Panc1 (cell line): ENCODE data around the gene SLCO4C1. TPM values are rescaled to one million over a fixed set of nuclear protein-coding genes. Genes with fewer than 3 reads are reported as not detected.

Experiments used
- ATAC-seq: fragments of 200-7000 bp; cut with Tn5 transposase; 2 replicates; pipeline ENCODE4 v1.9.1; 2020; ENCODE audit warnings: mild to moderate bottlenecking, moderate library complexity
- BruUV-seq: library from RNA; stranded (reverse); fragments of 400-500 nt; replicated peaks from 2 replicates; lab custom pipeline; 2021; lab: Mats Ljungman, UMichigan
- CTCF ChIA-PET: fragments of 300-600 bp; sonication (Branson Sonifier 250); formaldehyde crosslinking; loops from one replicate; lab custom pipeline; 2022; ENCODE audit warnings: antibody characterized with exemption; lab: Charles Lee
- POLR2A ChIA-PET: fragments of 300-600 bp; sonication (Branson Sonifier 250); formaldehyde crosslinking; loops from one replicate; lab custom pipeline; 2022; ENCODE audit warnings: antibody characterized with exemption; lab: Charles Lee
- DNase-seq: peaks from one replicate; pipeline ENCODE4 v3.0.0-alpha.2; 2010; ENCODE audit warnings: low read depth, low spot score
- H3K27ac ChIP-seq: 2 replicates; pipeline ENCODE4 v1.5.1; 2011; ENCODE audit warnings: mild to moderate bottlenecking, low read length, inconsistent platforms
- H3K27me3 ChIP-seq: fragments of 200-500 bp; sonication (Bioruptor generic); 2 replicates; pipeline ENCODE4 v1.6.0; 2014; ENCODE audit warnings: low read length, inconsistent platforms; ENCODE audit not compliant: control insufficient read depth, insufficient read depth
- H3K36me3 ChIP-seq: fragments of 200-500 bp; sonication (Bioruptor generic); 2 replicates; pipeline ENCODE4 v1.5.1; 2014; ENCODE audit warnings: inconsistent platforms, mild to moderate bottlenecking, low read length, moderate library complexity; ENCODE audit not compliant: control insufficient read depth, insufficient read depth
- H3K4me1 ChIP-seq: 2 replicates; pipeline ENCODE4 v1.5.1; 2011; ENCODE audit warnings: inconsistent platforms, mild to moderate bottlenecking, low read length, moderate library complexity; ENCODE audit not compliant: control insufficient read depth, insufficient read depth
- H3K4me3 ChIP-seq, 2 experiments: 2 replicates each; pipeline ENCODE4 v1.5.1; 2011 to 2012; ENCODE audit warnings: low read depth in 2 of 2, low read length in 2 of 2, mild to moderate bottlenecking in 2 of 2, inconsistent platforms in 1 of 2, moderate library complexity in 1 of 2
- H3K9me3 ChIP-seq: fragments of 200-500 bp; sonication (Bioruptor generic); 2 replicates; pipeline ENCODE4 v1.5.1; 2014; ENCODE audit warnings: low read depth, mild to moderate bottlenecking, inconsistent platforms, low read length, moderate library complexity; ENCODE audit not compliant: control insufficient read depth, insufficient read depth
- POLR2AphosphoS5 ChIP-seq: IDR thresholded peaks from 2 replicates; pipeline ENCODE4 v1.6.1; 2012; ENCODE audit warnings: mild to moderate bottlenecking, low read depth, low read length, moderate library complexity
- REST ChIP-seq, 2 experiments: IDR thresholded peaks; 2 replicates each; pipeline ENCODE4 v1.6.1; 2011 to 2012; ENCODE audit warnings: low read depth in 2 of 2, control low read depth in 1 of 2, low read length in 1 of 2, mild to moderate bottlenecking in 1 of 2, moderate library complexity in 1 of 2; ENCODE audit not compliant: insufficient read depth in 1 of 2
- SIN3A ChIP-seq: IDR thresholded peaks from 2 replicates; pipeline ENCODE4 v1.6.1; 2012; ENCODE audit warnings: low read depth, mild to moderate bottlenecking, low read length, moderate library complexity, borderline replicate concordance; ENCODE audit not compliant: insufficient read depth
- TCF7L2 ChIP-seq: IDR thresholded peaks from 2 replicates; pipeline ENCODE4 v1.6.1; 2011; ENCODE audit warnings: mild to moderate bottlenecking, low read depth, low read length, inconsistent platforms
- in situ Hi-C: cut with HindIII; loops from 2 replicates; pipeline ENCODE4 v1.10.0; 2016; ENCODE audit warnings: low sequenced_read_pairs, low pct_unique_long_range_greater_than_20kb
- intact Hi-C: fragments of 100-400 bp; cut with micrococcal nuclease; formaldehyde crosslinking; loops from one replicate; pipeline ENCODE4 v1.10.0; 2022; ENCODE audit not compliant: unreplicated experiment
- total RNA-seq: library from RNA; stranded (reverse); gene quantifications from one replicate; pipeline ENCODE4 v1.2.1, GENCODE V29; 2021; ENCODE audit not compliant: unreplicated experiment
- TF ChIP-seq, protein P1 (sequence below): fragments of 450-650 bp; IDR thresholded peaks from 2 replicates; pipeline ENCODE4 v1.5.1; 2017; ENCODE audit warnings: mild to moderate bottlenecking

The SLCO4C1 gene
- total RNA-seq, 1 experiment from 2014 or later = 0.90 TPM

GRCh38 chr5:102221949-102222348 is 74.1 kb downstream of the SLCO4C1 start:
- DNase-seq = no peak
- ChIA-PET POLR2A (no interaction called here), CTCF (no interaction called here)
- no TSS peak for BruUV-seq
- H3K9me3 ChIP-seq = peaks cover 3% of the 10 kb centered on the region; the same call in 1 of the 2 replicates
- no peak overlapping the region for H3K4me3 ChIP-seq
- no peaks in the 10 kb centered on the region for H3K27me3 ChIP-seq
- no peaks in the 10 kb centered on the region for H3K4me1 ChIP-seq
- TF ChIP-seq, protein P1, sequence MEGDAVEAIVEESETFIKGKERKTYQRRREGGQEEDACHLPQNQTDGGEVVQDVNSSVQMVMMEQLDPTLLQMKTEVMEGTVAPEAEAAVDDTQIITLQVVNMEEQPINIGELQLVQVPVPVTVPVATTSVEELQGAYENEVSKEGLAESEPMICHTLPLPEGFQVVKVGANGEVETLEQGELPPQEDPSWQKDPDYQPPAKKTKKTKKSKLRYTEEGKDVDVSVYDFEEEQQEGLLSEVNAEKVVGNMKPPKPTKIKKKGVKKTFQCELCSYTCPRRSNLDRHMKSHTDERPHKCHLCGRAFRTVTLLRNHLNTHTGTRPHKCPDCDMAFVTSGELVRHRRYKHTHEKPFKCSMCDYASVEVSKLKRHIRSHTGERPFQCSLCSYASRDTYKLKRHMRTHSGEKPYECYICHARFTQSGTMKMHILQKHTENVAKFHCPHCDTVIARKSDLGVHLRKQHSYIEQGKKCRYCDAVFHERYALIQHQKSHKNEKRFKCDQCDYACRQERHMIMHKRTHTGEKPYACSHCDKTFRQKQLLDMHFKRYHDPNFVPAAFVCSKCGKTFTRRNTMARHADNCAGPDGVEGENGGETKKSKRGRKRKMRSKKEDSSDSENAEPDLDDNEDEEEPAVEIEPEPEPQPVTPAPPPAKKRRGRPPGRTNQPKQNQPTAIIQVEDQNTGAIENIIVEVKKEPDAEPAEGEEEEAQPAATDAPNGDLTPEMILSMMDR = no peak
- TF ChIP-seq TCF7L2 = no peak
- TF ChIP-seq REST (IDR thresholded peaks at IDR 0.05; ENCODE audit: insufficient read depth in 1 of 2, low read depth in 2 of 2, low read length in 1 of 2) = no peak
- TF ChIP-seq POLR2AphosphoS5 = no peak
- no peak for TF ChIP-seq SIN3A
- no peaks in the 10 kb centered on the region for H3K36me3 ChIP-seq
- no peak overlapping the region for H3K27ac ChIP-seq
- in situ Hi-C loops (no loop called here), intact Hi-C loops (loop anchor here (10.0 kb wide), 1 partner anchor 277 kb away; no protein-coding TSS in a partner anchor)
- no peak for ATAC-seq

DNA sequence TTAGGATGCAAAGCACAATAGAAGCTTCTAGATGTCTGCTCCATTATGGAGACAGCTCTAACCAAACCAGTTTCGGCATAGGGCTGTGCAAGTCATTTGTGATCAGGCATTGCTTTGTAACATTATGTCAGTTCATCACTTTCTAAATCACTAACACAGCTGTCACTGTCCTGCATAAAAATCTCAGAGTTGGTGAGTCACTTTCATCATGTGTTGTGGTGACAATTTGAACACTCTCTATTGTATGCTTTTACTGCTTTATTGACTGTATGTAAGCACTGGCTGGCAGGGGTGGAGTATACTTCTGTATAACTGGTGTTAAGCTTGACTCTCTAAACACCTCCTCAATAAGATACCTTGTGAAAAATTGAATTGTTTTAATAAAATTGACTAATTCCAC is 77.9 kb downstream of the SLCO4C1 start:
- Histone ChIP-seq H3K27ac (no peak overlapping the region), H3K4me1 (no peaks in the 10 kb centered on the region), H3K4me3 (no peak overlapping the region), H3K27me3 (no peaks in the 10 kb centered on the region), H3K9me3 (peaks cover 3% of the 10 kb centered on the region; the same call in 1 of the 2 replicates), H3K36me3 (no peaks in the 10 kb centered on the region)
- intact Hi-C loops = no loop called here
- no TSS peak for BruUV-seq
- POLR2A ChIA-PET = no interaction called here
- CTCF ChIA-PET = no interaction called here
- no peak for TF ChIP-seq TCF7L2
- TF ChIP-seq POLR2AphosphoS5 = no peak
- TF ChIP-seq, protein P1 = no peak
- TF ChIP-seq REST (IDR thresholded peaks at IDR 0.05; ENCODE audit: insufficient read depth in 1 of 2, low read depth in 2 of 2, low read length in 1 of 2) = no peak
- no peak for TF ChIP-seq SIN3A
- in situ Hi-C loops = no loop called here
- ATAC-seq (no peak), DNase-seq (no peak)
